Stimulated activated naive CD8-positive, alpha-beta T cell treated with anti-CD3 and anti-CD28 coated beads, Interleukin-15, amount 100 ng/mL, for 72 hours (primary cell): ENCODE results near the gene DDX19B.
"Not testable (repeated sequence)": the region's sequence is repeated elsewhere in the genome, so short reads cannot be mapped to it uniquely, and the experiment has no call there.

Experiments used
- ATAC-seq: fragments of 150-1000 bp; cut with Tn5 transposase; 2 replicates; pipeline ENCODE4 v1.10.0; 2021; ENCODE audit warnings: mild to moderate bottlenecking, moderate library complexity
- DNase-seq, 2 donors: peaks; one replicate each; pipeline ENCODE4 v3.0.0; 2021 to 2022
- H3K27ac Mint-ChIP-seq, 2 donors: one replicate each; pipeline ENCODE4 v1.8.0; 2022; ENCODE audit warnings: mild to moderate bottlenecking in 2 of 2, mixed read lengths in 2 of 2, moderate library complexity in 2 of 2
- H3K27me3 Mint-ChIP-seq: one replicate; pipeline ENCODE4 v1.8.0; 2022; ENCODE audit warnings: mixed read lengths
- H3K4me1 Mint-ChIP-seq: one replicate; pipeline ENCODE4 v1.8.0; 2022; ENCODE audit warnings: mild to moderate bottlenecking, mixed read lengths
- H3K4me3 Mint-ChIP-seq, 2 donors: one replicate each; pipeline ENCODE4 v1.8.0; 2022; ENCODE audit warnings: mild to moderate bottlenecking in 2 of 2, mixed read lengths in 2 of 2, moderate library complexity in 1 of 2
- H3K9me3 Mint-ChIP-seq, 2 donors: one replicate each; pipeline ENCODE4 v1.8.0; 2022; ENCODE audit warnings: mixed read lengths in 2 of 2

Gene DDX19B

DNA sequence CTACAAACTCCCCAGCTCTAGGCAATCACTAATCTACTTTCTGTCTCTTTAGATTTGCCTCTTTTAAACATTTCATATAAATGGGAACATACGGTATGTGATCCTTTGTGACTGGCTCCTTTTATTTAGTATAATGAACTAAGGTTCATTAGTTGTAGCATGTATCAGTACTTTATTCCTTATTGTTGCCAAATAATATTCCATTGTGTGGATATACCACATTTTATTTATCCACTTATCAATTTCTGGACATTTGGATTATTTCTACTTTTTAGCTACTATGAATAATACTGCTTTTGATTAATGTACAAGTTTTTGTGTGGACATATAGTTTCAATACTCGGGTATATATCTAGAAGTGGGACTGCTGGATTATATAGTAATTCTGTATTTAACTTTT, 7.9 kb downstream of the DDX19B start:
- ATAC-seq (no peak), DNase-seq (no peak)
- Mint-ChIP-seq H3K27me3 (no peaks in the 10 kb centered on the region), H3K27ac (no peak overlapping the region), H3K9me3 (peaks cover under 1 to 5% of the 10 kb centered on the region in 2 donors), H3K4me3 (no peak overlapping the region), H3K4me1 (peaks cover 25% of the 10 kb centered on the region)

DNA sequence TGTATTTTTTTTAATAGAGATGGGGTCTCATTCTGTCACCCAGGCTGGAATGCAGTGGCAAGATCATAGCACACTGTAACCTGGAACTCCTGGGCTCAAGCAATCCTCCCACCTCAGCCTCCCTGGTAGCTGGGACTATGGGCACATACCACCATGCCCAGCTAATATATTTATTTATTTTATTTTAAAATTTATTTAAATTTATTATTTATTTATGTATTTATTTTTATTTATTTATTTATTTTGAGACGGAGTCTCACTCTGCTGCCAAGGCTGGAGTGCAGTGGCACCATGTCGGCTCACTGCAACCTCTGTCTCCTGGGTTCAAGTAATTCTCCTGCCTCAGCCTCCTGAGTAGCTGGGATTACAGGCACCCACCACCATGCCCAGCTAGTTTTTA, 8.7 kb downstream of the DDX19B start:
- not testable (repeated sequence) for H3K27me3 Mint-ChIP-seq, H3K9me3 Mint-ChIP-seq, H3K4me3 Mint-ChIP-seq, DNase-seq, ATAC-seq
- H3K27ac Mint-ChIP-seq, result peak overlapping the region in 1 of 2 donors; percentile 82
- peaks cover 16% of the 10 kb centered on the region for H3K4me1 Mint-ChIP-seq

DNA sequence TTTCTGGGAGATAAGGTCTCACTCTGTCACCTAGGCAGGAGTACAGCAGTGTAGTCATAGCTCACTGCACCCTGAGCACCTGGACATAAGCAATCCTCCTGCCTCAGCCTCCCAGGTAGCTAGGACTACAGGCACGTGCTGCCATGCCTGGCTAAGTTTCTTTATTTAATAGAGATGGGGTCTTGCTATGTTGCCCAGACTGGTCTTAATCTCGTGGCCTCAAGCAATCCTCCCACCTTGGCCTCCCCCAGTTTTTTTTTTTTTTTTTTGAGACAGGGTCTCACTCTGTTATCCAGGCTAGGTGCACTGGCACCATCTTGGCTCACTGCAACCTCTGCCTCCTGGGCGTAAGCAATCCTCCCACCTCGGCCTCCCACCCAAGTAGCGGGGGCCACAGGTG, 21.1 kb downstream of the DDX19B start:
- no peak for ATAC-seq
- Mint-ChIP-seq H3K27me3 (no peaks in the 10 kb centered on the region), H3K4me3 (no peak overlapping the region), H3K9me3 (no peaks in the 10 kb centered on the region), H3K4me1 (peaks cover 5% of the 10 kb centered on the region), H3K27ac (no peak overlapping the region)
- no peak for DNase-seq

DNA sequence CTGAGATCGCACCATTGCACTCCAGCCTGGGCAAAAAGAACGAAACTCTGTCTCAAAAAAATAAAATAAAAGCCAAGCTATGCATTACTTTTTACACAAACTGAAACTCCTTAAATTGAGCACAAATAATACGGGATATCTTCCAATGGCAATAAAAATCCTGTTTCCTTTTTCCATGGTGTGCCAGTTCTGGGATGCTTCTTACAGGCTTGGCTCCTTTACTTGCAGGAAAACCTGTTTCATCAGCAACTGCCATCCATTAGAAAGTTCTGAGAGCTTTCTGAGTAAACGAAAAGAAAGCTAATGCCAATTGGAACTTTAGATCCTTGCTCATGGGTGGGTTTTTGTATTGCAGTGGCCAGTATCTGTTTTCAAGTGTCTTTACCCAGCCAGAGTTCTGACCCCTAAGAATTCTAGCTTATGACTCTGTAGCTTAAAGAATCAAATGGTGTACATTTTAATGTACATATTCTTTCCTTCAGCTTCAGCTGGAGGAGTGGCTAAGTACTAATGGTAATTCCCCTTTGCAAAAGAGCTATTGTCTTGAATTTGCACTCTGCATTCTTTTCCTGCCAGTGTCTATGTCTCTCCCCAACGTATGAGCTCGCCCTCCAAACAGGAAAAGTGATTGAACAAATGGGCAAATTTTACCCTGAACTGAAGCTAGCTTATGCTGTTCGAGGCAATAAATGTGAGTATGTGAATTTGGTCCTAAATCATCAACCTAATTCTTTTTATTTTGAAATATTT, 26.2 kb downstream of the DDX19B start:
- no peak for ATAC-seq
- no peak for DNase-seq
- H3K4me1 Mint-ChIP-seq, result peaks cover 5% of the 10 kb centered on the region
- H3K27ac Mint-ChIP-seq, result no peak overlapping the region
- H3K9me3 Mint-ChIP-seq, result no peaks in the 10 kb centered on the region
- H3K27me3 Mint-ChIP-seq, result no peaks in the 10 kb centered on the region
- no peak overlapping the region for H3K4me3 Mint-ChIP-seq

DNA sequence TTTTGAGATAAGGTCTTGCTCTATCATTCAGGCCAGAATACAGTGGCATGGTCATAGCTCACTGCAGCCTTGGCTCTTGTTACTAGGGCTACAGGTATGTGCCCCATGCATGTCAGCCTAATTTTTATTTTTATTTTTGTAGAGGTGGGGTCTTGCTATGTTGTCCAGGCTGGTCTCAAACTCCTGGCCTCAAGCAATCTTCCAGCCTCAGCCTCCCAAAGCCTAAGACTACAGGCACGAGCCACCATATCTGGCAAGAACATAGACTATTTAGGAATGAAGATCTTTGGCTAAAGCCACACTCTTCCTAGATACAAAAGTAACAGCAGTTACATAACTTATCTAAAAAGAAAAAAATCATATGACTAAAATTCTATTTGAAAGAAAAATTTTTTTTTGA, 32.1 kb downstream of the DDX19B start:
- DNase-seq (no peak), ATAC-seq (no peak)
- Mint-ChIP-seq H3K4me3 (no peak overlapping the region), H3K9me3 (no peaks in the 10 kb centered on the region), H3K27me3 (no peaks in the 10 kb centered on the region), H3K4me1 (no peaks in the 10 kb centered on the region), H3K27ac (no peak overlapping the region)

DNA sequence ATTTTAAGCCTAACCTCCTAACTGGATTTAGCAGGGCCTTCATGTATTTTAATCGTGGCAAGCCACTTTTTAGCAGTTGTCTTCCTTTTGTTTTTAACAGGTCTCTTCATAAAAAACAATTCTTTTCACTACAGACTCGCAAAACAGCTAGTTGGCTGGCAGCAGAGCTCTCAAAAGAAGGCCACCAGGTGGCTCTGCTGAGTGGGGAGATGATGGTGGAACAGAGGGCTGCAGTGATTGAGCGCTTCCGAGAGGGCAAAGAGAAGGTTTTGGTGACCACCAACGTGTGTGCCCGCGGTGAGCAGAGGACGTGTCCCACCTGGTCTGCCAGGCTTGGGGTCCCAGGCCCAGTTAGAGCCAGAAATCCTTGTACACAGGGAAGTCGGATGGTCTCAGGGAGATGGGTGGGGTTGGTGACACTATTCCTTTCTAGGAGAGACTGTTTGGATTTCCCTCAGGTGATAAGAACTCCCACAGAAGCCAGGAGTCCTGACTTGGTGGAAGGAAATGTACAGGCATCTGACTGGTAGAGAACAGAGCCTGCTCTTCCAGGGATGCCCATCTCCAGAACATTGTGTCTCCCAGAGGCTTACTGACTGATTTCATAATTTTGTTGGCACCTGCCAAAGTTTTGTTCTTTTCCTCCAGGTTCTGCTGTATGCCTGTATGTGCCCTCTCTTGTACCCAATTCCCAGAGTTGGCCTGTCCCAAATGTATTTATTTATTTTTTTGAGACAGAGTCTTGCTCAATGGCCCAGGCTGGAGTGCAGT, 32.8 kb downstream of the DDX19B start:
- Mint-ChIP-seq H3K27me3 (no peaks in the 10 kb centered on the region), H3K4me1 (no peaks in the 10 kb centered on the region), H3K4me3 (no peak overlapping the region), H3K9me3 (no peaks in the 10 kb centered on the region), H3K27ac (no peak overlapping the region)
- DNase-seq, result no peak
- ATAC-seq, result peak; percentile 52

DNA sequence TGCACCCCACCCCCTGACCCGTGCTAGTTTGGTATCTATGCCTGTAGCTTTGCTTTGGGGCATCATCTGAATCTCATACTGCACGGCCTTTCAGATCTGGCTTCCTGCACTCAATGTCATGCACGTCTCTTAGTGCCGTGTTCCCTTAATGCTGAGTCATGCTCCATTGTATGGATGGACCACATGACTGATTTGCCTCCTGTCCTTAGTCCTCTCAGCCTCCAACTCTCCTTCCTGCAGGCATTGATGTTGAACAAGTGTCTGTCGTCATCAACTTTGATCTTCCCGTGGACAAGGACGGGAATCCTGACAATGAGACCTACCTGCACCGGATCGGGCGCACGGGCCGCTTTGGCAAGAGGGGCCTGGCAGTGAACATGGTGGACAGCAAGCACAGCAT, 33.7 kb downstream of the DDX19B start:
- DNase-seq, ATAC-seq, H3K9me3 Mint-ChIP-seq, H3K27me3 Mint-ChIP-seq, H3K4me1 Mint-ChIP-seq, H3K4me3 Mint-ChIP-seq: not testable (repeated sequence)
- peak overlapping the region in 1 of 2 donors; percentile 69 for H3K27ac Mint-ChIP-seq

DNA sequence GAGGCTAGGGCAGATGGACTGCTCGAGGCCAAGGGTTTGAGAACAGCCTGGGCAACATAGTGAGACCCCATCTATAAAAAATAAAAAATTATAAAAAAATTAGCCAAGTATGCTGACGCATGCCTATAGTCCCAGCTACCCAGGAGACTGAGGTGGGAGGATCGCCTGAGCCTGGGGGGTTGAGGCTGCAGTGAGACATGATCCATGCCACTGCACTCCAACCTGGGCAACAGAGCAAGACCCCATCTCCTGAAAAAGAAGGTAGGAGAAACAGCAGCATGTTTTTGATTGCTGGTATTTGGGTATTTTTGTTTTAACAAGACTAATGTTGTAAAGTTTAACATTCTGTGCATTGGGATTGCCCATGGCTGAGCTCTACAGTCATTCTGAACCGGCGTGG, 38.8 kb downstream of the DDX19B start:
- Mint-ChIP-seq H3K4me1 (no peaks in the 10 kb centered on the region), H3K27ac (no peak overlapping the region), H3K27me3 (no peaks in the 10 kb centered on the region), H3K9me3 (no peaks in the 10 kb centered on the region), H3K4me3 (no peak overlapping the region)
- DNase-seq (no peak), ATAC-seq (no peak)

DNA sequence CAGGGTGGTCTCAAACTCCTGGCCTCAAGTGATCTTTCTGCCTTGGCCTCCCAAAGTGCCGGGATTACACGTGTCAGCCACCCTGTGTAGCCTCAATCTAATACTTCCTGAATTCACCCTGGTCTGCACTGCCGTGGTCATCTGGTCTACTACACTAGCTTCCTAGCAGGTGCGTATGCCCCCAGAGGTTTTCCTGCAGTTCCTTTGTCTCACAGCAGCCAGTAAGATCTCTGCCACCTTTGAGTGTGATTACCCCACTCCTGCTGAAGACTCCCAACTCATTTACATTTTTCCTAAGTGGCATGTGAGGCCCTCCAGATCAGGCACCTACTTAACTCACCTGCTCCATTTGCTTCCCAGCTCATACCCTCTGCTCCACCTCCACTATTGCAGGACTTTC, 42.6 kb downstream of the DDX19B start:
- Mint-ChIP-seq H3K27me3 (no peaks in the 10 kb centered on the region), H3K4me1 (peaks cover 10% of the 10 kb centered on the region), H3K27ac (no peak overlapping the region), H3K9me3 (no peaks in the 10 kb centered on the region), H3K4me3 (no peak overlapping the region)
- DNase-seq (no peak), ATAC-seq (no peak)

DNA sequence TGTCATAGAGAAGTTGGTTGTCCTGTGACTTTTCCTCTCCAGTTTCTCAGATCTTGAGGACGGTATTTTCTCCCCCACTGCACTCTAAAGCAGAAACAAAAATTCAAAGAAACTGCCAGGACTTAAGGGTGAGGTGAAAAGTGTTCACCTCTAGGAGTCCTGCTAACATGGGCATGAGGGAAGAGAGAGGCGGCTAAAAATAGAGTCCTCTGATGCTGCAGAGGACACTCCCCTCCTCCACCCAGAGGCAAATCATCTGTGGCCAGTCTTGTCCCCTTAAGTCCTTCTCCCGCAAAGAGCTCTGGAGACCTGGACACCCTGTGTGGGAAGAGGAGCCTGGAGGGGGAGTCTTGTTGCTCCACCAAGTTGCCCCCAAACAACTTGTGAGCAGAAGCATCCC, 43.0 kb downstream of the DDX19B start:
- H3K4me3 Mint-ChIP-seq, result no peak overlapping the region
- no peak overlapping the region for H3K27ac Mint-ChIP-seq
- no peaks in the 10 kb centered on the region for H3K9me3 Mint-ChIP-seq
- H3K27me3 Mint-ChIP-seq, result no peaks in the 10 kb centered on the region
- H3K4me1 Mint-ChIP-seq, result peaks cover 10% of the 10 kb centered on the region
- ATAC-seq, result no peak
- no peak for DNase-seq

DNA sequence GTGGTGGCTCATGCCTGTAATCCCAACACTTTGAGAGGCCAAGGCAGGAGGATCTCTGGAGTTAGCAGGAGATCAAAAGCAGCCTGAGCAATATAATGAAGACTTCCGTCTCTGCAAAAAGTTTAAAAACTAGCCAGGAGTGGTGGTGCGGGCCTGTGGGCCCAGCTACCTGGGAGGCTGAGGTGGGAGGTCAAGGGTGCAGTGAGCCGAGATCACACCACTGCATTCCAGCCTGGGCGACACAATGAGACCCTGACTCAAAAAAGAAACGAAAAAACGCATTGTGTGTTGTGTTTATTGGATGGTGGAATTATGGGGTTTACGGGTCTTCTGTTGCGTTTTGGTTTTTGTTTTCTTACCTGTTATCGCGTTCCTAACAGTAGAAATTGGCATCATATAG, 46.9 kb downstream of the DDX19B start:
- peaks cover 38% of the 10 kb centered on the region for H3K4me1 Mint-ChIP-seq
- peak overlapping the region; percentile 92 to 99 for H3K27ac Mint-ChIP-seq
- no peaks in the 10 kb centered on the region for H3K9me3 Mint-ChIP-seq
- peak overlapping the region; percentile 89 to 95 for H3K4me3 Mint-ChIP-seq
- no peaks in the 10 kb centered on the region for H3K27me3 Mint-ChIP-seq
- ATAC-seq, result no peak
- DNase-seq, result no peak

DNA sequence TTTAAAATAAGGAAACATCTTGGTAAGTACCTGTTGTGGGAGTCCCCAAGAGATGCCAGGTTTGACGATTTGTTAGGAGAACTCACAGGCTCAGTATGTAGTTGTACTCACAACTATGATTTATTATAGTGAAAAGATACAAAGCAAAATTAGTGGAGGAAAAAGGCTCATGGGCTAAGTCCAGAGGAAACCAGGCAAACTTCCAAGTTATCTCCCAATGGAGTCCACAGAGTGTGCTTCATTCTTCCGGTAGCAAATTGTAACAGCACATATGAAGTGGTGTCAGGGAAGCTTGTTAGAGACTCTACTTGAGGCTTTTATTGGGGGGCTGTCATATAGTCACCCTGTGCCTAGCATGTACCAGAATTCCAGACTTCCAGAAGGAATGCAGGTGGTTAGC, 50.0 kb downstream of the DDX19B start:
- H3K27ac Mint-ChIP-seq, result peak overlapping the region in 1 of 2 donors; percentile 57
- no peaks in the 10 kb centered on the region for H3K9me3 Mint-ChIP-seq
- H3K4me3 Mint-ChIP-seq, result peak overlapping the region in 1 of 2 donors; percentile 15
- DNase-seq, result no peak
- ATAC-seq, result no peak
- H3K27me3 Mint-ChIP-seq, result no peaks in the 10 kb centered on the region
- H3K4me1 Mint-ChIP-seq, result peaks cover 44% of the 10 kb centered on the region

DNA sequence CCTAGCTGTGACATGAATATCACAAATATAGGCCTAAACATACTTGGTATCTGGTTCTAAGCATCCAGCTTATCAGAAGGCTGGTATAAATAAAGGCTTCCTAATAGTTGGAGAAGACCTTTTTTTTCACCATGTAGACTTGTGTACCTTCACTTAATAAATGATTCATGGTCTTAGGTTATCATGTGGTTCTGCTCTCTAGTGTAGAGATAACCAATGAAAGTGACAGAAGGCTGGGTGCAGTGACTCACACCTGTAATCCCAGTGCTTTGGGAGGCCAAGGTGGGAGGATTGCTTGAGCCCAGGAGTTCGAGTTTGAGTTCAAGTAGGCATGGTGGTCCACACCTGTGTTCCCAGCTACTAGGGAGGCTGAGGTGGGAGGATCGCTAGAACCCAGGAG, 50.8 kb downstream of the DDX19B start:
- Mint-ChIP-seq H3K27me3 (no peaks in the 10 kb centered on the region), H3K9me3 (no peaks in the 10 kb centered on the region), H3K4me3 (no peak overlapping the region), H3K4me1 (peaks cover 44% of the 10 kb centered on the region), H3K27ac (peak overlapping the region; percentile 12 to 13)
- ATAC-seq (no peak), DNase-seq (no peak)

DNA sequence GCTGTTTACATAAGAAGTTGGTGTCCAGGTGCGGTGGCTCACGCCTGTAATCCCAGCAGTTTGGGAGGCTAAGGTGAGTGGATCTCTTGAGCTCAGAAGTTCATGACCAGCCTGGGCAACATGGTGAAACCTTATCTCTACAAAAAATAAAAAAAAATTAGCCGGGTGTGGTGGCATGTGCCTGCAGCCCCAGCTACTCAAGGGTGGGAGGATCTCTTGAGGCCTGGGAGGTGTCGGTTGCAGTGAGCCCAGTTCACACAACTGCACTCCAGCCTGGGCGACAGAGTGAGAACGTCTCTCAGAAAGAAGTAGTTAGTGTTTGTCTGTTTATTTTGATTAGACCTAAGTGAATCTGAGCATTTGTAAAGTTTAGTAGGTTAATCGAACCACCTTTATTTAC, 60.6 kb downstream of the DDX19B start:
- ATAC-seq, result no peak
- Mint-ChIP-seq H3K9me3 (no peaks in the 10 kb centered on the region), H3K4me1 (no peaks in the 10 kb centered on the region), H3K27me3 (no peaks in the 10 kb centered on the region), H3K27ac (no peak overlapping the region), H3K4me3 (no peak overlapping the region)
- no peak for DNase-seq

DNA sequence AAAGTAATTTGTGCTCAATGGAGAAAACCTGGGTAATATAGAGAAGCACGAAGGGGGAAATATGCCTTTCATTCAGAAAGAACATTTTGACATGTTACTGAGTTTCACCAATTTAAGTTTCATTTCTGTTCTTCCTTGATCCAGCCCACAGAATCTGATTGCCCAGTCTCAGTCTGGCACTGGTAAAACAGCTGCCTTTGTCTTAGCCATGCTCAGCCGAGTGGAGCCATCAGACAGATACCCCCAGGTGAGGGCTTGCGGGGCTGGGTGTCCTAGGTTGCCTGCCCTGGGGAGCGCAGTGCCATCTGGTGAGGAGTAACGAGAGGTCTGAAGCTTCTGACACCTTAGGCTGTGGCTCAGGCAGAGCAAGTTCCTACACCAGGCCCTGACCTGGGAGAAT, 65.4 kb downstream of the DDX19B start:
- H3K27ac Mint-ChIP-seq, result no peak overlapping the region

DNA sequence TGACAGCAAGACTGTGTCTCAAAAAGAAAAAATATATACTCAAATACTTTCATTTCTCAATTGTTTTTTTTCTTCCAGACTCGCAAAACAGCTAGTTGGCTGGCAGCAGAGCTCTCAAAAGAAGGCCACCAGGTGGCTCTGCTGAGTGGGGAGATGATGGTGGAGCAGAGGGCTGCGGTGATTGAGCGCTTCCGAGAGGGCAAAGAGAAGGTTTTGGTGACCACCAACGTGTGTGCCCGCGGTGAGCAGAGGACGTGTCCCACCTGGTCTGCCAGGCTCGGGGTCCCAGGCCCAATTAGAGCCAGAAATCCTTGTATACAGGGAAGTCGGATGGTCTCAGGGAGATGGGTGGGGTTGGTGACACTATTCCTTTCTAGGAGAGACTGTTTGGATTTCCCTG, 71.2 kb downstream of the DDX19B start:
- not testable (repeated sequence) for H3K4me3 Mint-ChIP-seq, H3K9me3 Mint-ChIP-seq, H3K27me3 Mint-ChIP-seq
- Mint-ChIP-seq H3K27ac (peak overlapping the region in 1 of 2 donors; percentile 50), H3K4me1 (peaks cover 11% of the 10 kb centered on the region)
- ATAC-seq (peak; percentile 70), DNase-seq (peak; percentile 37 to 42)

More for the DNA sequence above, 65.4 kb downstream of the DDX19B start:
- DNase-seq, result no peak
- H3K4me1 Mint-ChIP-seq, result no peaks in the 10 kb centered on the region
- H3K9me3 Mint-ChIP-seq, result no peaks in the 10 kb centered on the region
- ATAC-seq, result no peak
- no peaks in the 10 kb centered on the region for H3K27me3 Mint-ChIP-seq
- no peak overlapping the region for H3K4me3 Mint-ChIP-seq
